Astrocyte (in vitro differentiated cells and primary cell): ENCODE results near the gene CA6. TPM values are rescaled to one million over a fixed set of nuclear protein-coding genes. Genes with fewer than 3 reads are reported as not detected.

Experiments
- DNase-seq: peaks from one replicate; pipeline ENCODE4 v3.0.0-alpha.2; 2010; ENCODE audit warnings: low read depth
- FAIRE-seq: peaks from 2 replicates; lab custom pipeline; 2011; peaks lifted over from hg19 to GRCh38; lab: Jason Lieb, UNC
- H2AFZ ChIP-seq: 2 replicates; pipeline ENCODE4 v1.6.0; 2012; ENCODE audit warnings: low read depth, low read length, inconsistent platforms
- H3K27ac ChIP-seq: 2 replicates; pipeline ENCODE4 v1.5.1; 2011; ENCODE audit warnings: low read depth, low read length, inconsistent platforms
- H3K27me3 ChIP-seq: 2 replicates; pipeline ENCODE4 v1.6.0; 2011; ENCODE audit warnings: low read length, inconsistent platforms; ENCODE audit not compliant: insufficient read depth
- H3K36me3 ChIP-seq: 2 replicates; pipeline ENCODE4 v1.5.1; 2011; ENCODE audit warnings: low read length, inconsistent platforms; ENCODE audit not compliant: insufficient read depth
- H3K4me1 ChIP-seq: 2 replicates; pipeline ENCODE4 v1.5.1; 2011; ENCODE audit warnings: low read length, inconsistent platforms; ENCODE audit not compliant: insufficient read depth
- H3K4me2 ChIP-seq: 2 replicates; pipeline ENCODE4 v1.6.0; 2012; ENCODE audit warnings: low read length, inconsistent platforms
- H3K4me3 ChIP-seq: 2 replicates; pipeline ENCODE4 v1.5.1; 2011; ENCODE audit warnings: low read depth, mild to moderate bottlenecking, low read length, inconsistent platforms; ENCODE audit not compliant: insufficient read depth
- H3K79me2 ChIP-seq: 2 replicates; pipeline ENCODE4 v1.6.0; 2012; ENCODE audit warnings: mild to moderate bottlenecking, low read length, inconsistent platforms; ENCODE audit not compliant: insufficient read depth
- H3K9ac ChIP-seq: 2 replicates; pipeline ENCODE4 v1.6.0; 2012; ENCODE audit warnings: mild to moderate bottlenecking, low read length, inconsistent platforms
- H3K9me3 ChIP-seq: 2 replicates; pipeline ENCODE4 v1.5.1; 2012; ENCODE audit warnings: low read depth, mild to moderate bottlenecking, low read length, inconsistent platforms; ENCODE audit not compliant: insufficient read depth
- H4K20me1 ChIP-seq: 2 replicates; pipeline ENCODE4 v1.6.0; 2012; ENCODE audit warnings: low read length, inconsistent platforms; ENCODE audit not compliant: insufficient read depth
- H3K27ac Mint-ChIP-seq: one replicate; pipeline ENCODE4 v1.8.0; 2021; ENCODE audit warnings: mild to moderate bottlenecking, mixed read lengths; ENCODE audit not compliant: unreplicated experiment
- H3K27me3 Mint-ChIP-seq: one replicate; pipeline ENCODE4 v1.8.0; 2021; ENCODE audit warnings: low read depth, mixed read lengths; ENCODE audit not compliant: unreplicated experiment
- H3K36me3 Mint-ChIP-seq: one replicate; pipeline ENCODE4 v1.8.0; 2021; ENCODE audit warnings: low read depth, mixed read lengths; ENCODE audit not compliant: unreplicated experiment
- H3K4me1 Mint-ChIP-seq: one replicate; pipeline ENCODE4 v1.8.0; 2021; ENCODE audit warnings: low read depth, mixed read lengths; ENCODE audit not compliant: unreplicated experiment
- H3K4me3 Mint-ChIP-seq: one replicate; pipeline ENCODE4 v1.8.0; 2021; ENCODE audit warnings: mild to moderate bottlenecking, moderate library complexity, mixed read lengths; ENCODE audit not compliant: unreplicated experiment
- H3K9me3 Mint-ChIP-seq: one replicate; pipeline ENCODE4 v1.8.0; 2021; ENCODE audit warnings: mild to moderate bottlenecking, mixed read lengths; ENCODE audit not compliant: unreplicated experiment
- EZH2 ChIP-seq: IDR thresholded peaks from 2 replicates; pipeline ENCODE4 v1.6.1; 2012; ENCODE audit warnings: mild to moderate bottlenecking, low read length, inconsistent platforms; ENCODE audit not compliant: insufficient read depth
- total RNA-seq: library from RNA; stranded (reverse); gene quantifications from 2 replicates; pipeline ENCODE4 v1.2.1, GENCODE V29; 2021
- TF ChIP-seq, protein P1 (sequence below): IDR thresholded peaks from 2 replicates; pipeline ENCODE4 v1.5.1; 2011; ENCODE audit warnings: low read depth, mild to moderate bottlenecking, inconsistent platforms, low read length, moderate library complexity; ENCODE audit not compliant: insufficient read depth

Gene CA6
- total RNA-seq, 1 donor from 2014 or later = not detected

DNA sequence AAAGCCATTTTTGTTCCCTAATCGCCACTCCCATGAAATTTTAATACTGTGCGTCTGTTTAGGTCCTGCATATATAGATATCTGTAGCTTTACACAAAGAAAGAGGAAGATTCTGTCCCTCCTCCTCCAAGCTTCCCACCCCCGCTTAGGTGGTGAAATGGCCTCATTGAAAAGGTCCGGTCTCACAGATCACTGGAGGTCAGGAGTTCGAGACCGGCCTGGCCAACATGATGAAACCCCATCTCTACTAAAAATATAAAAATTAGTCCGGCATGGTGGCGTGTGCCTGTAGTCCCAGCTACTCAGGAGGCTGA, 59.7 kb downstream of the CA6 start:
- H3K79me2 ChIP-seq = no peaks in the 10 kb centered on the region
- no peaks in the 10 kb centered on the region for H3K4me1 Mint-ChIP-seq
- no peaks in the 10 kb centered on the region for H4K20me1 ChIP-seq
- H3K27ac Mint-ChIP-seq = no peak overlapping the region
- H3K9ac ChIP-seq = no peak overlapping the region
- peaks cover 21% of the 10 kb centered on the region for H3K27me3 Mint-ChIP-seq
- no peaks in the 10 kb centered on the region for H3K36me3 ChIP-seq
- H3K4me3 Mint-ChIP-seq = no peak overlapping the region
- H3K9me3 ChIP-seq = no peaks in the 10 kb centered on the region
- H2AFZ ChIP-seq = no peak overlapping the region
- H3K36me3 Mint-ChIP-seq = no peaks in the 10 kb centered on the region
- H3K27me3 ChIP-seq = peaks cover 5% of the 10 kb centered on the region
- DNase-seq = no peak
- H3K9me3 Mint-ChIP-seq = no peaks in the 10 kb centered on the region
- no peak for TF ChIP-seq EZH2
- TF ChIP-seq, protein P1, sequence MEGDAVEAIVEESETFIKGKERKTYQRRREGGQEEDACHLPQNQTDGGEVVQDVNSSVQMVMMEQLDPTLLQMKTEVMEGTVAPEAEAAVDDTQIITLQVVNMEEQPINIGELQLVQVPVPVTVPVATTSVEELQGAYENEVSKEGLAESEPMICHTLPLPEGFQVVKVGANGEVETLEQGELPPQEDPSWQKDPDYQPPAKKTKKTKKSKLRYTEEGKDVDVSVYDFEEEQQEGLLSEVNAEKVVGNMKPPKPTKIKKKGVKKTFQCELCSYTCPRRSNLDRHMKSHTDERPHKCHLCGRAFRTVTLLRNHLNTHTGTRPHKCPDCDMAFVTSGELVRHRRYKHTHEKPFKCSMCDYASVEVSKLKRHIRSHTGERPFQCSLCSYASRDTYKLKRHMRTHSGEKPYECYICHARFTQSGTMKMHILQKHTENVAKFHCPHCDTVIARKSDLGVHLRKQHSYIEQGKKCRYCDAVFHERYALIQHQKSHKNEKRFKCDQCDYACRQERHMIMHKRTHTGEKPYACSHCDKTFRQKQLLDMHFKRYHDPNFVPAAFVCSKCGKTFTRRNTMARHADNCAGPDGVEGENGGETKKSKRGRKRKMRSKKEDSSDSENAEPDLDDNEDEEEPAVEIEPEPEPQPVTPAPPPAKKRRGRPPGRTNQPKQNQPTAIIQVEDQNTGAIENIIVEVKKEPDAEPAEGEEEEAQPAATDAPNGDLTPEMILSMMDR = no peak
- no peak overlapping the region for H3K4me2 ChIP-seq
- H3K27ac ChIP-seq = no peak overlapping the region
- no peak overlapping the region for H3K4me3 ChIP-seq
- H3K4me1 ChIP-seq = no peaks in the 10 kb centered on the region
- FAIRE-seq = no peak

DNA sequence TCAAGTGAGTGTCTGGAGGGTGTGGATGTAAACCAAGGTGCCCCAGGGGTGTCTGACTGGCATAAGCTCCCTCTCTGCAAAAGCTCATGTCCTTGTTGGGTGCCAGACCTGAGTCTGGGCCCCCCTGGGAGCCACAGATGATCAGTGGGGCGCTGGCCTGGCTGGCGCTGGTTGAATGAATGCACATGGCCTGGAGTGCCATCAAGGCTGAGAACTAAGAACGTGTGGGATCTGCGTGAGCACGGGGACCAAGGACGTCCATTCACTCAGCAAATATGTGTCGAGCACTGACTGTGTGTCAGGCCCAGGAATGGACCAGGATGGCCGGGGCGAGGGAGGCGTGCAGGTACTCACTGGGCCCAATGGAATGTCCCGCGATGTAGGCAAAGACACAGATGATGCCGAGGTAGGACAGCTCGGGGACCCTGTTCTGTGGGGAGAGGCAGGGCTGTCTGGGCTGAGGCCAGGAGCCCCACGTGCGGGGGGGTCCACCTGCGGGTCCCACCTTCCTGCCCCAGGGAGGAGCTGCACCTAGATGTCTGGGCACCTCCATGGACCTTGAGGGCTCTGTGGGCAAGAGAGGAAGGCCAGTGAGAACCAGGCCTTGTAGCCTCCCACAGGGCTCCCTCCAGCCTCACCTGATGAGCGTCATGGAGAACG, 61.4 kb downstream of the CA6 start:
- Histone ChIP-seq H3K27me3 (peaks cover 5% of the 10 kb centered on the region), H3K9me3 (no peaks in the 10 kb centered on the region), H3K27ac (no peak overlapping the region), H3K4me1 (no peaks in the 10 kb centered on the region), H3K9ac (no peak overlapping the region), H2AFZ (no peak overlapping the region), H4K20me1 (no peaks in the 10 kb centered on the region), H3K4me3 (no peak overlapping the region), H3K79me2 (no peaks in the 10 kb centered on the region), H3K4me2 (no peak overlapping the region), H3K36me3 (no peaks in the 10 kb centered on the region)
- no peaks in the 10 kb centered on the region for H3K36me3 Mint-ChIP-seq
- TF ChIP-seq EZH2 = no peak
- TF ChIP-seq, protein P1 = no peak
- H3K4me1 Mint-ChIP-seq = no peaks in the 10 kb centered on the region
- DNase-seq (no peak), FAIRE-seq (no peak)
- H3K4me3 Mint-ChIP-seq = no peak overlapping the region
- H3K9me3 Mint-ChIP-seq = no peaks in the 10 kb centered on the region
- peaks cover 22% of the 10 kb centered on the region for H3K27me3 Mint-ChIP-seq
- no peak overlapping the region for H3K27ac Mint-ChIP-seq

DNA sequence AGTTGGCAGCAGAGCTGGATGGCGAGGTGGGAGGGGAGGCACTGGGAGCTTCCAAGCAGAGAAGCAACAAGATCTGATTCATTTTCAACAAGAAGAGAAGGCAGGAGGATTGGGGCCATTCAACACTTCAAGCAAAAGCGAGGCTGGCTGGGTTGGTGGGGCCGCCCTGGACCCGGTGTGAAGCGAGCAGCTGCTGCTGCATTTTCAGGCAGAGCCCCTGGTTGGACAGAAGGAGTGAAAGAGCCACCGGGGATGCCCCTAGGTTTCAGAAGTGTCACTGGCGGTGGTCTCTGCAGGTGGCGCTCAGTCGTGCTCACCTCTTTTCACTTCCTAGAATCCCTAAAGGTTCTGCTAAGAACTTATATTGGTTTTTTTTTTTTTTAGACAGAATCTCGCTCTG, 62.6 kb downstream of the CA6 start:
- TF ChIP-seq, protein P1 = no peak
- no peak for TF ChIP-seq EZH2
- no peak overlapping the region for H3K9ac ChIP-seq
- FAIRE-seq (no peak), DNase-seq (no peak)
- H4K20me1 ChIP-seq = no peaks in the 10 kb centered on the region
- Mint-ChIP-seq H3K4me1 (no peaks in the 10 kb centered on the region), H3K27me3 (peaks cover 17% of the 10 kb centered on the region), H3K9me3 (no peaks in the 10 kb centered on the region), H3K27ac (no peak overlapping the region), H3K36me3 (no peaks in the 10 kb centered on the region), H3K4me3 (no peak overlapping the region)
- no peak overlapping the region for H3K4me3 ChIP-seq
- H3K27ac ChIP-seq = no peak overlapping the region
- H2AFZ ChIP-seq = no peak overlapping the region
- H3K36me3 ChIP-seq = no peaks in the 10 kb centered on the region
- no peaks in the 10 kb centered on the region for H3K79me2 ChIP-seq
- H3K4me2 ChIP-seq = no peak overlapping the region
- H3K9me3 ChIP-seq = no peaks in the 10 kb centered on the region
- H3K4me1 ChIP-seq = no peaks in the 10 kb centered on the region
- H3K27me3 ChIP-seq = peaks cover 2% of the 10 kb centered on the region
